Lung (tissue), 12 donors: ENCODE measurements around the gene MYO5B. TPM values are rescaled to one million over a fixed set of nuclear protein-coding genes. Genes with fewer than 3 reads are reported as not detected.
A peak's percentile ranks its signal among the peaks of the same experiment; 100 is the strongest.

Experiments
- ATAC-seq: fragments of 200-7000 bp; cut with Tn5 transposase; one replicate; pipeline ENCODE4 v1.9.1; 2020; ENCODE audit warnings: moderate number of reproducible peaks; ENCODE audit not compliant: insufficient read depth, low FRiP score
- DNase-seq, 3 donors: peaks; one replicate each; pipeline ENCODE4 v3.0.0-alpha.2; 2013 to 2017
- H3K27ac ChIP-seq, 2 donors: one replicate each; pipeline ENCODE4 v1.5.1; 2013; ENCODE audit warnings: mild to moderate bottlenecking in 2 of 2, moderate library complexity in 2 of 2, control low read depth in 1 of 2, inconsistent platforms in 1 of 2, low read depth in 1 of 2, low read length in 1 of 2
- H3K27me3 ChIP-seq, 3 donors: one replicate each; pipeline ENCODE4 v1.5.1; 2013; ENCODE audit warnings: low read length in 2 of 3; ENCODE audit not compliant: control insufficient read depth in 3 of 3, insufficient read depth in 3 of 3
- H3K36me3 ChIP-seq, 4 donors: one replicate each; pipeline ENCODE4 v1.5.1; 2013; ENCODE audit warnings: low read length in 4 of 4, mild to moderate bottlenecking in 1 of 4, moderate library complexity in 1 of 4; ENCODE audit not compliant: control insufficient read depth in 4 of 4, insufficient read depth in 4 of 4
- H3K4me1 ChIP-seq, 5 donors: one replicate each; pipeline ENCODE4 v1.5.1; 2013; ENCODE audit warnings: low read length in 5 of 5, mild to moderate bottlenecking in 2 of 5, moderate library complexity in 1 of 5; ENCODE audit not compliant: control insufficient read depth in 5 of 5, insufficient read depth in 5 of 5
- H3K4me3 ChIP-seq: one replicate; pipeline ENCODE4 v1.5.1; 2013; ENCODE audit warnings: mild to moderate bottlenecking, control low read depth, moderate library complexity
- H3K9ac ChIP-seq, 2 donors: one replicate each; pipeline ENCODE4 v1.5.1; 2013; ENCODE audit warnings: low read length in 2 of 2, control low read depth in 1 of 2; ENCODE audit not compliant: insufficient read depth in 1 of 2
- H3K9me3 ChIP-seq, 4 donors: one replicate each; pipeline ENCODE4 v1.5.1; 2013; ENCODE audit warnings: low read length in 3 of 4, mild to moderate bottlenecking in 1 of 4, moderate library complexity in 1 of 4; ENCODE audit not compliant: control insufficient read depth in 4 of 4, insufficient read depth in 3 of 4
- CTCF ChIP-seq: IDR thresholded peaks from 2 replicates; pipeline ENCODE4 v1.5.1; 2012; ENCODE audit warnings: mild to moderate bottlenecking; ENCODE audit errors: control extremely low read depth, extremely low read depth
- WGBS, 2 donors: extraction: QIAGEN DNeasy Blood & Tissue Kit; methylation state at CpG; one replicate each; pipeline ENCODE4 v1.1.7; 2013; 5-methylcytosine and 5-hydroxymethylcytosine counted together
- polyA plus RNA-seq, 2 donors: library from polyadenylated mRNA; stranded (reverse); fragments of 200-250 nt; gene quantifications; one replicate each; pipeline ENCODE4 v1.2.1, GENCODE V29; 2013
- total RNA-seq, 2 donors: library from RNA; depleted of rRNA in 1 of 2; stranded (reverse); fragments of >200 nt in 1 of 2; gene quantifications; one replicate each; pipeline ENCODE4 v1.2.1, GENCODE V29; 2014 to 2021
- donor health status: control.
- donor health status: control.
- donor health status: Bipolar disorder and iron deficiency.
- donor health status: healthy.
- donor health status: DM: yes; HTN: yes; CAD: no.

Gene MYO5B
- total and polyA plus RNA-seq, 4 donors = 9.7 to 25.6 (median 19.7) TPM

- Histone ChIP-seq H3K9ac (no peak overlapping the region), H3K9me3 (no peaks in the 10 kb centered on the region), H3K4me3 (no peak overlapping the region), H3K27me3 (peaks cover 0 to 5% (median 0%) of the 10 kb centered on the region in 3 donors), H3K4me1 (peaks cover 0 to 10% (median 0%) of the 10 kb centered on the region in 5 donors), H3K36me3 (no peaks in the 10 kb centered on the region), H3K27ac (no peak overlapping the region)
- 68 to 74% methylated on average over 4 of the region's 4 CpGs for WGBS, 2 donors
- no peak for ATAC-seq
- TF ChIP-seq CTCF = no peak
- peak in 2 of 3 donors; percentile 51 to 56 for DNase-seq
Measured at GRCh38 chr18:49980896-49981295, 214.1 kb downstream of the MYO5B start.

- WGBS, 2 donors = 69 to 78% methylated on average over 15 of the region's 15 CpGs
- Histone ChIP-seq H3K4me1 (peaks cover 0 to 10% (median 0%) of the 10 kb centered on the region in 5 donors), H3K36me3 (no peaks in the 10 kb centered on the region), H3K9ac (no peak overlapping the region), H3K4me3 (no peak overlapping the region), H3K27ac (no peak overlapping the region), H3K9me3 (no peaks in the 10 kb centered on the region), H3K27me3 (no peaks in the 10 kb centered on the region)
- no peak for ATAC-seq
- peak in 2 of 3 donors; percentile 35 to 65 for DNase-seq
- no peak for TF ChIP-seq CTCF
Measured at GRCh38 chr18:49976795-49977560, 218.0 kb downstream of the MYO5B start.

DNA sequence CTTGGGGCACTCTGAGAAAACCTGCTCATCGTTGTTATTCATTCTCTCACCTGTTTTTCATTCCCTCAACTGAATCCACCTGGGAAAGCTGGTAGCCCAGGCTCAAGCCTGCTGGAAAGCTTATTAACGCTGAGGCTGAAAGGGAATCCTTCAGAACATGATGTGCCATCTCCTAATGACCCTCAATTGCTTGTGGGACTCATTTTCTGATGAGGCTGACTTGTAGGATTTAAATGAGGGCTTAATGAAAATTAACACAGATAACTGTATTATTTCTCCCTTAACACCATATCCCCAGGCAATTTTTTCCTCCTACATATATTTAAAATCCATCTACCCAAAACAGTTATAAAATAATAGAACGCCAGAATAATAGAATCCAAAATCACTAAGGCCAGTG, 218.9 kb downstream of the MYO5B start:
- Histone ChIP-seq H3K4me1 (peaks cover 0 to 10% (median 0%) of the 10 kb centered on the region in 5 donors), H3K27ac (no peak overlapping the region), H3K9ac (no peak overlapping the region), H3K27me3 (no peaks in the 10 kb centered on the region), H3K9me3 (no peaks in the 10 kb centered on the region), H3K36me3 (no peaks in the 10 kb centered on the region), H3K4me3 (no peak overlapping the region)
- WGBS, 2 donors = 89% methylated on average over 3 of the region's 3 CpGs
- ATAC-seq (no peak), DNase-seq (no peak)
- no peak for TF ChIP-seq CTCF
